ENCODE data around the gene KIF26A. TPM values are rescaled to one million over a fixed set of nuclear protein-coding genes. Genes with fewer than 3 reads are reported as not detected.

Gene KIF26A
- total RNA-seq, 4 donors from 2014 or later = 0.59 to 3.3 (median 1.5) TPM

DNA sequence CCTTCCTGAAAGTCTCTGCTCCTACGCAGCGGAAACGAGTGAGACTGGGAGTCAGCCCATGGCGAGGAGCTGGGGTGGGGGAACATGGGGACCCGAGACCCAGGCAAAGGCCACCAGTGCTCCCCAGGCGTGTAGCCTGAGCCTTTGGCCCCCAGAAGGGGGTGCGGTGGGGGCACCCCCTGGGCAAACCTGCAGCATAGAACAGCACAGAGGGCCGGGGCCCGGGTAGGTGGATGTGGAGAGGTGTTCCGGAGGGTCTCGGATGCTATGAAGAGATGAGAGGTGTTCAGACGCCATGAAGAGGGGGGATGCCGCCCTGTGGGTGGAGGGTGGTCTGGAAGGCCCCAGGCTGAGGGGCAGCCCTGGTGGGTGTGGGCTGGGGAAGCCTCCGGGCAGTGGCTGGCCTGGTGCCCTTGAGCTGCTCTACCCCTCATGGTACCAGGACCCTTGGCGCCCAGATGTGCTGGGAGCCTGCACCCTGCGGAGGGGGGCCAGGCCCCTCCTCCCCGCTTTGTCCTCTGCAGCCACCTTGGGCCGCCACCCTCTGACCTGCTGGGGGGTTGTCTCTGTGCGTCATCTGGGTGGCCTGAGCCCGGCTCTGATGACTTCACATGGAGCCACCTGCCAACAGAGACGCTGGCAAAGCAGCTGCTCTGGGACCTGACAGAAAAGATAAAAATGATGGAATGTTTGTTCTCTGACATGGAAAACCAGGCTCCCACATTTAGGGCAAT lies 83.4 kb downstream of the KIF26A start:
- Histone ChIP-seq H3K27me3 (peaks cover 18 to 24% (median 18%) of the 10 kb centered on the region in 3 donors), H3K4me1 (no peaks in the 10 kb centered on the region), H3K9me3 (no peaks in the 10 kb centered on the region), H3K36me3 (no peaks in the 10 kb centered on the region), H3K27ac (no peak overlapping the region), H3K4me3 (no peak overlapping the region)
- no peak for TF ChIP-seq POLR2A (IDR thresholded peaks at IDR 0.05)
- TF ChIP-seq, protein P1, sequence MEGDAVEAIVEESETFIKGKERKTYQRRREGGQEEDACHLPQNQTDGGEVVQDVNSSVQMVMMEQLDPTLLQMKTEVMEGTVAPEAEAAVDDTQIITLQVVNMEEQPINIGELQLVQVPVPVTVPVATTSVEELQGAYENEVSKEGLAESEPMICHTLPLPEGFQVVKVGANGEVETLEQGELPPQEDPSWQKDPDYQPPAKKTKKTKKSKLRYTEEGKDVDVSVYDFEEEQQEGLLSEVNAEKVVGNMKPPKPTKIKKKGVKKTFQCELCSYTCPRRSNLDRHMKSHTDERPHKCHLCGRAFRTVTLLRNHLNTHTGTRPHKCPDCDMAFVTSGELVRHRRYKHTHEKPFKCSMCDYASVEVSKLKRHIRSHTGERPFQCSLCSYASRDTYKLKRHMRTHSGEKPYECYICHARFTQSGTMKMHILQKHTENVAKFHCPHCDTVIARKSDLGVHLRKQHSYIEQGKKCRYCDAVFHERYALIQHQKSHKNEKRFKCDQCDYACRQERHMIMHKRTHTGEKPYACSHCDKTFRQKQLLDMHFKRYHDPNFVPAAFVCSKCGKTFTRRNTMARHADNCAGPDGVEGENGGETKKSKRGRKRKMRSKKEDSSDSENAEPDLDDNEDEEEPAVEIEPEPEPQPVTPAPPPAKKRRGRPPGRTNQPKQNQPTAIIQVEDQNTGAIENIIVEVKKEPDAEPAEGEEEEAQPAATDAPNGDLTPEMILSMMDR (IDR thresholded peaks at IDR 0.05 in 4 of 5, conservative IDR thresholded peaks at IDR 0.05 in 1 of 5) = no peak
- ATAC-seq (no peak), DNase-seq (no peak)
- intact Hi-C loops (cut with DNase I; ENCODE audit: low total_unique reads) (no loop called here), in situ Hi-C loops (cut with MboI; ENCODE audit: low sequenced_read_pairs in 4 of 4) (no loop called here)

DNA sequence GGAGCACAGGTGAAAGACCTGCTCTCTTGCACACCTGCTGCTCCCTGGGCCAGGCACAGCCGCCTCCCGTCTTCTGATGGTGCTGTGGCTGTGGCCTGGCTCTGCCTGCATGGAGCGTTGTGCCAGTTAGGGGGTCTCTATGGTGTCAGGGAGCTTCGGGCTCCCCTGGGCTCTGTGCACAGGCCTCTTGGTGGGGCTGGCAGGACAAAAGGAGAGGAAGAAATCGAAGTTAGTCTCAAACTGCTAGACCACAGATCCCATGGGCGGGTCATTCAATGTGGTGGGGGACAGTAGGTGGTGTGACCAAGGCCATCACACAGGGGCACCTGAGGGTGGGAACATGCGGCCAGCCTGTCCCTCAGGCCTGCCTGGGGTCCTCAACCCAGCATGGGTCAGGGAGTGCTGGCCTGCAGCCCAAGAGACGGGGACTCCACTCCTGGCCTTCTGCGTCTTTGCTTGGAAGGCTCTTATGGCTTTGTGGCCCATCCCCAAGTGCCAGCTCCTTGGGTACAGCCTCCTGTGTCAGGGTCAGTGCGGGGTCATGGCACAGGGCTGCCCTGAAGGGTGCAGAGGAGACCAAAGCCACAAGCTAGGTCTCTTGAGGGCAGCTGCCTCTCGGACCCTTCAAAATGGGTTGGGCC lies 84.1 kb downstream of the KIF26A start:
- no peaks in the 10 kb centered on the region for H3K9me3 ChIP-seq
- no peak for ATAC-seq
- TF ChIP-seq, protein P1 (IDR thresholded peaks at IDR 0.05 in 4 of 5, conservative IDR thresholded peaks at IDR 0.05 in 1 of 5) = no peak
- TF ChIP-seq POLR2A (IDR thresholded peaks at IDR 0.05) = no peak
- no peak overlapping the region for H3K27ac ChIP-seq
- intact Hi-C loops (cut with DNase I; ENCODE audit: low total_unique reads) (no loop called here), in situ Hi-C loops (cut with MboI; ENCODE audit: low sequenced_read_pairs in 4 of 4) (no loop called here)
- peaks cover 18 to 24% (median 18%) of the 10 kb centered on the region in 3 donors for H3K27me3 ChIP-seq
- no peak for DNase-seq
- no peaks in the 10 kb centered on the region for H3K36me3 ChIP-seq
- no peaks in the 10 kb centered on the region for H3K4me1 ChIP-seq
- no peak overlapping the region for H3K4me3 ChIP-seq

GRCh38 chr14:104223101-104224041 lies 85.0 kb downstream of the KIF26A start:
- intact Hi-C loops (cut with DNase I; ENCODE audit: low total_unique reads) = no loop called here
- TF ChIP-seq, protein P1 (IDR thresholded peaks at IDR 0.05 in 4 of 5, conservative IDR thresholded peaks at IDR 0.05 in 1 of 5) = no peak
- no peak overlapping the region for H3K4me3 ChIP-seq
- no peaks in the 10 kb centered on the region for H3K36me3 ChIP-seq
- no peaks in the 10 kb centered on the region for H3K9me3 ChIP-seq
- in situ Hi-C loops (cut with MboI; ENCODE audit: low sequenced_read_pairs in 4 of 4) = no loop called here
- no peak overlapping the region for H3K27ac ChIP-seq
- H3K27me3 ChIP-seq = peaks cover 18 to 24% (median 18%) of the 10 kb centered on the region in 3 donors
- no peak for ATAC-seq
- no peak for DNase-seq
- no peaks in the 10 kb centered on the region for H3K4me1 ChIP-seq

GRCh38 chr14:104224131-104224505 lies 85.7 kb downstream of the KIF26A start:
- no peaks in the 10 kb centered on the region for H3K4me1 ChIP-seq
- H3K36me3 ChIP-seq = no peaks in the 10 kb centered on the region
- TF ChIP-seq, protein P1 (IDR thresholded peaks at IDR 0.05 in 4 of 5, conservative IDR thresholded peaks at IDR 0.05 in 1 of 5) = no peak
- ATAC-seq (no peak), DNase-seq (no peak)
- H3K27me3 ChIP-seq = peaks cover 18 to 24% (median 18%) of the 10 kb centered on the region in 3 donors
- H3K27ac ChIP-seq = no peak overlapping the region
- in situ Hi-C loops (cut with MboI; ENCODE audit: low sequenced_read_pairs in 4 of 4) = no loop called here
- H3K9me3 ChIP-seq = no peaks in the 10 kb centered on the region
- intact Hi-C loops (cut with DNase I; ENCODE audit: low total_unique reads) = no loop called here
- no peak overlapping the region for H3K4me3 ChIP-seq
